ENCODE results near the gene TMEM135.

GRCh38 chr11:87263264-87263838, 225.6 kb downstream of the TMEM135 start:
- TF ChIP-seq IRF3 (IDR thresholded peaks at IDR 0.05; ENCODE audit: low read depth, low read length) (no peak), POLR2AphosphoS5 (IDR thresholded peaks at IDR 0.05; ENCODE audit: low read depth, low read length) (no peak), CTCF (IDR thresholded peaks at IDR 0.05) (no peak), ZBTB33 (IDR thresholded peaks at IDR 0.05; ENCODE audit: borderline replicate concordance, low read depth) (no peak)

All from SK-N-SH (cell line).